Bone marrow (tissue), 2 donors: ENCODE measurements around the gene C3orf49.

Experiments
- DNase-seq, 2 donors: peaks; one replicate each; lab custom pipeline; 2025; lab: John Stamatoyannopoulos, UW

The C3orf49 gene

GRCh38 chr3:63886858-63887257, 67.8 kb downstream of the C3orf49 start:
- DNase-seq: no peak

- DNase-seq: no peak
Observed at GRCh38 chr3:63891518-63891917, 72.4 kb downstream of the C3orf49 start.

- no peak for DNase-seq
Observed at GRCh38 chr3:63892773-63893352, 73.8 kb downstream of the C3orf49 start.

- DNase-seq: no peak
Observed at GRCh38 chr3:63895422-63896189, 76.5 kb downstream of the C3orf49 start.

GRCh38 chr3:63896332-63897030, 77.4 kb downstream of the C3orf49 start:
- no peak for DNase-seq
